ENCODE data around the gene OFD1.

GRCh38 chrX:13764765-13765164 lies 30.2 kb downstream of the OFD1 start:
- no peak for TF ChIP-seq CTCF (IDR thresholded peaks at IDR 0.05)
- TF ChIP-seq POLR2A (IDR thresholded peaks at IDR 0.05) = no peak

Measured in breast epithelium (tissue), 3 donors.